Mammary epithelial cell (primary cell): ENCODE data around the gene C1S.

Source experiments
- EZH2 ChIP-seq: IDR thresholded peaks from 2 replicates; pipeline ENCODE4 v1.6.1; 2012; ENCODE audit warnings: low read length, inconsistent platforms, borderline replicate concordance
- TF ChIP-seq, protein P1 (sequence below), 2 donors: IDR thresholded peaks in 1 of 2; conservative IDR thresholded peaks in 1 of 2; 2 replicates each; pipeline ENCODE4 v1.5.1; 2011 to 2012; ENCODE audit warnings: inconsistent platforms in 2 of 2, low read length in 2 of 2, mild to moderate bottlenecking in 2 of 2, control low read depth in 1 of 2, low read depth in 1 of 2; ENCODE audit not compliant: insufficient read depth in 1 of 2; ENCODE audit errors: extremely low read depth in 1 of 2

- TF ChIP-seq, protein P1, sequence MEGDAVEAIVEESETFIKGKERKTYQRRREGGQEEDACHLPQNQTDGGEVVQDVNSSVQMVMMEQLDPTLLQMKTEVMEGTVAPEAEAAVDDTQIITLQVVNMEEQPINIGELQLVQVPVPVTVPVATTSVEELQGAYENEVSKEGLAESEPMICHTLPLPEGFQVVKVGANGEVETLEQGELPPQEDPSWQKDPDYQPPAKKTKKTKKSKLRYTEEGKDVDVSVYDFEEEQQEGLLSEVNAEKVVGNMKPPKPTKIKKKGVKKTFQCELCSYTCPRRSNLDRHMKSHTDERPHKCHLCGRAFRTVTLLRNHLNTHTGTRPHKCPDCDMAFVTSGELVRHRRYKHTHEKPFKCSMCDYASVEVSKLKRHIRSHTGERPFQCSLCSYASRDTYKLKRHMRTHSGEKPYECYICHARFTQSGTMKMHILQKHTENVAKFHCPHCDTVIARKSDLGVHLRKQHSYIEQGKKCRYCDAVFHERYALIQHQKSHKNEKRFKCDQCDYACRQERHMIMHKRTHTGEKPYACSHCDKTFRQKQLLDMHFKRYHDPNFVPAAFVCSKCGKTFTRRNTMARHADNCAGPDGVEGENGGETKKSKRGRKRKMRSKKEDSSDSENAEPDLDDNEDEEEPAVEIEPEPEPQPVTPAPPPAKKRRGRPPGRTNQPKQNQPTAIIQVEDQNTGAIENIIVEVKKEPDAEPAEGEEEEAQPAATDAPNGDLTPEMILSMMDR (conservative IDR thresholded peaks at IDR 0.05 in 1 of 2, IDR thresholded peaks at IDR 0.05 in 1 of 2; ENCODE audit: extremely low read depth in 1 of 2, insufficient read depth in 1 of 2, low read depth in 1 of 2, low read length in 2 of 2): no peak
- TF ChIP-seq EZH2: no peak
These were observed 59.6 kb downstream of the C1S start for GRCh38 chr12:7120166-7120565.
